GM21717 (cell line): Measurements from ENCODE around the gene HADHB.

ENCODE experiments used
- ATAC-seq: cut with Tn5 transposase; IDR thresholded peaks from one replicate; pipeline ENCODE4 v1.9.1; 2021; ENCODE audit warnings: mild to moderate bottlenecking, moderate library complexity; ENCODE audit not compliant: unreplicated experiment

HADHB gene

GRCh38 chr2:26244309-26245230, at the start of gene HADHB, which contains the start of gene HADHA:
Gene HADHB, plus strand, starts transcription at chr2:26244939. Its CDS starts 9,316 bp downstream, at chr2:26254255.
Gene HADHA, minus strand, starts transcription at chr2:26244632. Its CDS starts 36 bp downstream, at chr2:26244596.
- peak; percentile 66 for ATAC-seq

GRCh38 chr2:26195040-26195984, 49.4 kb upstream of the HADHB start:
- no peak for ATAC-seq

- no peak for ATAC-seq
These were observed 47.9 kb upstream of the HADHB start for GRCh38 chr2:26196683-26197418.

- no peak for ATAC-seq
These were observed 47.2 kb upstream of the HADHB start for GRCh38 chr2:26197516-26197915.

- ATAC-seq = no peak
These were observed 41.7 kb upstream of the HADHB start for GRCh38 chr2:26202981-26203490.

GRCh38 chr2:26203906-26204305, 40.8 kb upstream of the HADHB start:
- no peak for ATAC-seq

- no peak for ATAC-seq
These were observed 32.7 kb upstream of the HADHB start for GRCh38 chr2:26212011-26212410.

- ATAC-seq = no peak
These were observed 30.0 kb upstream of the HADHB start for GRCh38 chr2:26214759-26215158.

- ATAC-seq = no peak
These were observed 28.9 kb upstream of the HADHB start for GRCh38 chr2:26215833-26216232.

GRCh38 chr2:26216587-26216986, 28.2 kb upstream of the HADHB start:
- no peak for ATAC-seq

GRCh38 chr2:26217720-26218119, 27.0 kb upstream of the HADHB start:
- ATAC-seq = no peak

GRCh38 chr2:26223018-26223417, 21.7 kb upstream of the HADHB start:
- no peak for ATAC-seq

- no peak for ATAC-seq
These were observed 20.6 kb upstream of the HADHB start for GRCh38 chr2:26224095-26224494.

- ATAC-seq = no peak
These were observed 15.1 kb upstream of the HADHB start for GRCh38 chr2:26229595-26229994.

GRCh38 chr2:26230806-26231205, 13.9 kb upstream of the HADHB start:
- ATAC-seq = no peak

GRCh38 chr2:26235089-26235488, 9.7 kb upstream of the HADHB start:
- ATAC-seq = no peak

- no peak for ATAC-seq
These were observed 6.9 kb upstream of the HADHB start for GRCh38 chr2:26237868-26238267.

- ATAC-seq = no peak
These were observed 6.3 kb upstream of the HADHB start for GRCh38 chr2:26238311-26238958.

- ATAC-seq = no peak
These were observed 2.8 kb upstream of the HADHB start for GRCh38 chr2:26241928-26242436.
